Activated CD8-positive, alpha-beta T cell treated with anti-CD3 and anti-CD28 coated beads for 36 hours (primary cell): Measurements from ENCODE around the gene RGR. TPM values are rescaled to one million over a fixed set of nuclear protein-coding genes. Genes with fewer than 3 reads are reported as not detected.

Source experiments
- ATAC-seq: fragments of 200-7000 bp; cut with Tn5 transposase; one replicate; pipeline ENCODE4 v1.10.0; 2021; ENCODE audit warnings: mild to moderate bottlenecking, moderate library complexity
- CTCF ChIA-PET: fragments of 350-600 bp; sonication (Branson Sonifier 250); formaldehyde crosslinking; loops from one replicate; lab custom pipeline; 2021; ENCODE audit warnings: antibody characterized with exemption; lab: Charles Lee
- POLR2A ChIA-PET: fragments of 350-600 bp; sonication (Branson Sonifier 250); formaldehyde crosslinking; loops from one replicate; lab custom pipeline; 2021; ENCODE audit warnings: antibody characterized with exemption; lab: Charles Lee
- DNase-seq: peaks from one replicate; pipeline ENCODE4 v3.0.0-alpha.2; 2020
- H3K27ac Mint-ChIP-seq: one replicate; pipeline ENCODE4 v1.8.0; 2021; ENCODE audit warnings: mild to moderate bottlenecking, mixed read lengths
- H3K27me3 Mint-ChIP-seq: one replicate; pipeline ENCODE4 v1.8.0; 2021; ENCODE audit warnings: mixed read lengths
- H3K36me3 Mint-ChIP-seq: one replicate; pipeline ENCODE4 v1.8.0; 2021; ENCODE audit warnings: low read depth, mixed read lengths
- H3K4me1 Mint-ChIP-seq: one replicate; pipeline ENCODE4 v1.8.0; 2021; ENCODE audit warnings: low read depth, mixed read lengths
- H3K4me3 Mint-ChIP-seq: one replicate; pipeline ENCODE4 v1.8.0; 2021; ENCODE audit warnings: mild to moderate bottlenecking, moderate library complexity, mixed read lengths
- H3K9me3 Mint-ChIP-seq: one replicate; pipeline ENCODE4 v1.8.0; 2021; ENCODE audit warnings: mixed read lengths
- CTCF ChIP-seq: fragments of 200-600 bp; IDR thresholded peaks from one replicate; pipeline ENCODE4 v1.8.0; 2022; ENCODE audit warnings: antibody characterized with exemption, mild to moderate bottlenecking
- intact Hi-C: fragments of 100-400 bp; cut with micrococcal nuclease; formaldehyde crosslinking; loops from one replicate; pipeline ENCODE4 v1.10.0; 2022
- total RNA-seq, 2 experiments: library from RNA; stranded (reverse); gene quantifications; one replicate each; pipeline ENCODE4 v1.2.3, GENCODE V29; 2021

The RGR gene
- total RNA-seq, 2 experiments from 2014 or later: not detected

- Mint-ChIP-seq H3K27ac (no peak overlapping the region), H3K4me3 (no peak overlapping the region), H3K9me3 (no peaks in the 10 kb centered on the region), H3K27me3 (peaks cover 26% of the 10 kb centered on the region), H3K4me1 (no peaks in the 10 kb centered on the region), H3K36me3 (no peaks in the 10 kb centered on the region)
- POLR2A ChIA-PET: no interaction called here
- no peak for DNase-seq
- intact Hi-C loops: no loop called here
- CTCF ChIA-PET: no interaction called here
- no peak for TF ChIP-seq CTCF
- no peak for ATAC-seq
Observed at GRCh38 chr10:84234479-84234878, 10.4 kb upstream of the RGR start.

GRCh38 chr10:84235096-84235495, 9.8 kb upstream of the RGR start:
- DNase-seq (no peak), ATAC-seq (no peak)
- ChIA-PET POLR2A (no interaction called here), CTCF (no interaction called here)
- no peaks in the 10 kb centered on the region for H3K4me1 Mint-ChIP-seq
- peaks cover 26% of the 10 kb centered on the region for H3K27me3 Mint-ChIP-seq
- intact Hi-C loops: no loop called here
- H3K27ac Mint-ChIP-seq: no peak overlapping the region
- no peaks in the 10 kb centered on the region for H3K36me3 Mint-ChIP-seq
- no peaks in the 10 kb centered on the region for H3K9me3 Mint-ChIP-seq
- no peak for TF ChIP-seq CTCF
- H3K4me3 Mint-ChIP-seq: no peak overlapping the region

GRCh38 chr10:84236807-84237198, 8.1 kb upstream of the RGR start:
- Mint-ChIP-seq H3K36me3 (no peaks in the 10 kb centered on the region), H3K9me3 (no peaks in the 10 kb centered on the region), H3K4me3 (no peak overlapping the region), H3K4me1 (no peaks in the 10 kb centered on the region), H3K27me3 (peaks cover 17% of the 10 kb centered on the region), H3K27ac (no peak overlapping the region)
- no peak for DNase-seq
- POLR2A ChIA-PET: interaction anchor here (0.6 kb wide), 1 partner anchor 1380 kb away, joined by 3 read pairs; no protein-coding TSS in a partner anchor
- CTCF ChIA-PET: interaction anchor here (0.8 to 1.9 kb wide), 9 partner anchors 9 to 304 kb away, joined by 3 to 8 read pairs (median 3); no protein-coding TSS in a partner anchor
- no peak for TF ChIP-seq CTCF
- intact Hi-C loops: no loop called here
- ATAC-seq: no peak

- Mint-ChIP-seq H3K27ac (no peak overlapping the region), H3K4me1 (no peaks in the 10 kb centered on the region), H3K36me3 (no peaks in the 10 kb centered on the region), H3K9me3 (no peaks in the 10 kb centered on the region), H3K4me3 (no peak overlapping the region), H3K27me3 (peaks cover 17% of the 10 kb centered on the region)
- CTCF ChIA-PET: interaction anchor here (0.8 to 1.9 kb wide), 9 partner anchors 9 to 303 kb away, joined by 3 to 8 read pairs (median 3); no protein-coding TSS in a partner anchor
- DNase-seq: no peak
- intact Hi-C loops: no loop called here
- ATAC-seq: peak; percentile 53
- POLR2A ChIA-PET: interaction anchor here (0.6 kb wide), 3 partner anchors 117 to 1380 kb away, joined by 3 read pairs; no protein-coding TSS in a partner anchor
- peak; percentile 53 for TF ChIP-seq CTCF
Observed at GRCh38 chr10:84237199-84238051, 7.4 kb upstream of the RGR start.

- no peak overlapping the region for H3K4me3 Mint-ChIP-seq
- no peak overlapping the region for H3K27ac Mint-ChIP-seq
- H3K4me1 Mint-ChIP-seq: no peaks in the 10 kb centered on the region
- peaks cover 17% of the 10 kb centered on the region for H3K27me3 Mint-ChIP-seq
- ChIA-PET CTCF (interaction anchor here (1.3 to 3.5 kb wide), 4 partner anchors 17 to 299 kb away, joined by 3 to 11 read pairs (median 4); no protein-coding TSS in a partner anchor), POLR2A (no interaction called here)
- intact Hi-C loops: no loop called here
- no peak for TF ChIP-seq CTCF
- no peak for DNase-seq
- H3K36me3 Mint-ChIP-seq: no peaks in the 10 kb centered on the region
- ATAC-seq: no peak
- no peaks in the 10 kb centered on the region for H3K9me3 Mint-ChIP-seq
Observed at GRCh38 chr10:84238909-84239308, 5.9 kb upstream of the RGR start.
